ENCODE results near the gene ZCCHC17.

DNA sequence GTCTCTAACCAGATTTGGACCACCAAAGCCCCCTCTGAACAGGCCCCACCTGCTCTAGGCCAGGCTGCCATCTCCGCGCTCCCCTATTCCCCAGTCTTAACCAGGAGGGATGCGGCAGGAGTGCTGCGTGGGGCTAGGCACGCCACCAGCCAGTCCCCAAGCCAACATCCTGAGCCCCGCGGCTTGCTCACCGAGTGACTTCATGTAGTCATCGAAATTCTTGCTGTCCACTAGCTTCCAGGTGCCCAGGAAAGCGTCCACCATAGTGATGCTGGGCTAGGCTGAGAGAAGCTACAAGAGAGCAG lies 75.9 kb downstream of the ZCCHC17 start:
- TF ChIP-seq, protein P1, sequence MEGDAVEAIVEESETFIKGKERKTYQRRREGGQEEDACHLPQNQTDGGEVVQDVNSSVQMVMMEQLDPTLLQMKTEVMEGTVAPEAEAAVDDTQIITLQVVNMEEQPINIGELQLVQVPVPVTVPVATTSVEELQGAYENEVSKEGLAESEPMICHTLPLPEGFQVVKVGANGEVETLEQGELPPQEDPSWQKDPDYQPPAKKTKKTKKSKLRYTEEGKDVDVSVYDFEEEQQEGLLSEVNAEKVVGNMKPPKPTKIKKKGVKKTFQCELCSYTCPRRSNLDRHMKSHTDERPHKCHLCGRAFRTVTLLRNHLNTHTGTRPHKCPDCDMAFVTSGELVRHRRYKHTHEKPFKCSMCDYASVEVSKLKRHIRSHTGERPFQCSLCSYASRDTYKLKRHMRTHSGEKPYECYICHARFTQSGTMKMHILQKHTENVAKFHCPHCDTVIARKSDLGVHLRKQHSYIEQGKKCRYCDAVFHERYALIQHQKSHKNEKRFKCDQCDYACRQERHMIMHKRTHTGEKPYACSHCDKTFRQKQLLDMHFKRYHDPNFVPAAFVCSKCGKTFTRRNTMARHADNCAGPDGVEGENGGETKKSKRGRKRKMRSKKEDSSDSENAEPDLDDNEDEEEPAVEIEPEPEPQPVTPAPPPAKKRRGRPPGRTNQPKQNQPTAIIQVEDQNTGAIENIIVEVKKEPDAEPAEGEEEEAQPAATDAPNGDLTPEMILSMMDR (conservative IDR thresholded peaks at IDR 0.05; ENCODE audit: low read length), result no peak
- no peak for TF ChIP-seq EZH2phosphoT487 (IDR thresholded peaks at IDR 0.05; ENCODE audit: borderline replicate concordance)

Data from Loucy (cell line).